RPMI7951 (cell line): ENCODE measurements around the gene PTPRT. TPM values are rescaled to one million over a fixed set of nuclear protein-coding genes. Genes with fewer than 3 reads are reported as not detected.

Source experiments
- DNase-seq: peaks from one replicate; pipeline ENCODE4 v3.0.0-alpha.2; 2012; ENCODE audit warnings: low read depth
- total RNA-seq: library from RNA; depleted of rRNA; stranded (reverse); fragments of >200 nt; shearing (Covaris generic); gene quantifications from 2 replicates; pipeline ENCODE4 v1.2.3, GENCODE V29; 2014

PTPRT gene
- total RNA-seq, 1 experiment from 2014 or later: not detected

DNA sequence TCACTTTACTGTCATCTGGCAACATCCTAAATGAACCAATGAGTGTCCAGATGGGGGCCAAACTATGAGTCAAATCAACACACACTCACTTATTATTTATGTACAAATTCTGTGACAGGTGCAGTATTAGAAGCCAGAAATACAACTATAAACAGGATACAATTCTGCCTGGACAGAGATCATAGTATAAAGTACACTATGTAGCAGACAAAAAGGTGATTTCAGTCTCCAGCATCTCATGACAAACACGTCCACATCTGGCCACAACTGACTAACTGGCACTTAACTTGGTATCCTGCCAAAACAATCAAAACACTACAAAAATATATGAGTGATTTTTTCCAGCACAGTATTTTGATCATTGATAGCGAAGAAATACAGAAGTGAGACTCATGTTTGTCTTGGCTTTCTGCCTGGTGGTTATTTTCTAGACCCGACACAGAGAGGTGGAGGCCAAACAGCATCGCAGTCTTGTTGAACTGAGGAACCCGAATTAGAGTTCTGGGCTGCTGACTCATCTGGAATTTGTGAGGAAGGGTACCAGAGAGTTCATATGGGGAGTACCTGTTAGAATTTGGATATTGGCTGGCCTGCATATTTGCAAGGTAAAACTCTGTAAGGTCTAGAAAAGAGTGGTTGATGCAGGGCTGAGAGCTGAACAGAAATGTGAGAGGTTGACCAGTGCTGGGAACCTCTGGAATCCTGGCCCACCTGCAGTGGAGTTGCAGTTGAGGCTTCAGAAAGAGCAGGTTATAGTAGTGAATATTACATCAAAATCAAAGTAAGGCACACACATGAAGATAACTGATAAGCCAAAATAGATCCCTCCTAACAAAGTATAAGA, 475.2 kb downstream of the PTPRT start:
- no peak for DNase-seq

DNA sequence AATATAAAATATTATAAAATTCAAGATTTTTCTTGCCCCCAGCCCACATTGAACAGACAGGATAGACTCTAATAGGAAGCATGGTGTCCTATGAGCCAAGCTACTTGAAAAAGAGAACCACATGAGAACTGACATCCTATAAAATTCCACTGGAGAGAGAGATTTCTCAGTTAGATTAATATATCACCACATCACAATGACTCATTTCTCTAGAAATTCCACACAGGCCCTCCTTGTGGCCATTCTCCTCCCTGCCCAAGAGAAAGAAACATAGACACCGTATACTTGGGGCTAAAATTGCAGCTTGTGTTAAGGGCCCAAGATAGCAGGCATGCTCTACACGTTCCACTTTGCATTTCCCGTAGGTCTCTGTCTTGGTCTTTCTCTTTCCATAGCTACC, 481.4 kb downstream of the PTPRT start:
- no peak for DNase-seq

DNA sequence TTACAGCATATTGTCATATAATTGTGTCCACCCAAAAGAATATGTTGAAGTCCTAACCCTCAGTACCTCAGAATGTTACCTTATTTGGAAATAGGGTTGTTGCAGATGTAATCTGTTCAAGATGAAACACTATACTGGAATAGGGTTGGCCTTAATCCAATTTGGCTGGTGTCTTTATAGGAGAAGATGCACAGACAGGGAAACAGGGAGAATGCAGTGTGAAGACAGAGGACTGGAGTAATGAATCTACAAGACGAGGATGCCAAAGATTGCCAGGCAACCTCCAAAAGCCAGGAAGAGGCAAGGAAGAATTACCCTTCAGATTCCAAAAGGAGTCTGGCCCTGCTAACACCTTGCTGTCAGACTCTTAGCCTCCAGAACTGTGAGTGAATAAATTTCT, 482.9 kb downstream of the PTPRT start:
- no peak for DNase-seq

DNA sequence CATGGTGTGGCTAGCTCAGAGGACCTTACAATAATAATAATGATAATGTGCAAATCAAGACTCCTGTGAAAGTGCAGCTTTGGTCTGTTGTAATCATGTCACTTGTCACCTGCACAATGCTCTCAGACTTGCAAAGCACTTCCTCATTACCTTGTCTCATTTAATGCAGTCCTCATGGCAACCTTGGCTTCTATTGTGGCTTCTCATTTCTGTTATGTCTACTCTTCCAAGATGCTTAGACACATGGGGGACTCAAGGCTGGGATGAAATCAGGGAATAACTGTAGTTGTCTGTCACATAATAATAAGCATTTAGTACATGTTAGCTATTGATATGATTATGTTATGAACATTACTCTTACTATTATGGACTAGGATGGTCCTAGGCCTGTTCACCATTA, 484.2 kb downstream of the PTPRT start:
- DNase-seq: no peak

DNA sequence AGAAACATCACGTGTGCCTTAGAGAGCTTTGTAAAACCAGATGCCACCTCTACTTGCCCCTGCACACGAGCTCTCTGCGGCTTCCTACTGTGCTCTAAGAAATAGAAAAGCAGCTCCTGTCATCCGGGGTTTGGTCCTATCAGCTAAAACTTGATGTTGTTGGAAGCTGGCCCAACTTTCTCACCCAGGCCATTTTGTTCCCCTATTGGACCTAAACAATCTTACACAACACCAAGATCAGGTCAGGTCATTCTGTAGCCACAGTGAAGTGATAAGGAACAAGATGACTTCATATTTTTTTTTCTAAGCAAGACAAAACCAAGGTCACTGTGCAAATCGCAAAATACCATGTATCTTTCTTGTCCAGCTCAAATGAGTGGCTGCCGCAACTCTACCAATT, 486.0 kb downstream of the PTPRT start:
- DNase-seq: no peak

DNA sequence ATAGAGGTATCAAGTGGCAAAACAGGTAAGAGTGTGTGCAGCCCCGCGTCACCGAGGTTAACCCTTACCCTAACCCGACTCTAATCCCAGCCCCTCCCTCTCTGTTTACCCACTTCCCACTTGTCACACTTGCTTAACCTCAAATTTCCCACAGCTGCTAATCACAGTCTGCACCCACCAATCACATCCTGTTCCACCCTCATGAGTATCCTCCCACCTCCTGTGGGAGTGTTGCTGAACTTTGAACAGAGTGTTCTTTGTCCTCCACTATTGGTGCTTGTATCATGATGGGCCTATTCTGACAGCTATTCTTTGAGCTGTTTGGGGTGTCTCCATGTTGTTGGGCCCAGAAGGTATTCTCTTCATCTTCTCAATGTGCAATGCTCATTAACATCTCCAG, 487.8 kb downstream of the PTPRT start:
- no peak for DNase-seq

DNA sequence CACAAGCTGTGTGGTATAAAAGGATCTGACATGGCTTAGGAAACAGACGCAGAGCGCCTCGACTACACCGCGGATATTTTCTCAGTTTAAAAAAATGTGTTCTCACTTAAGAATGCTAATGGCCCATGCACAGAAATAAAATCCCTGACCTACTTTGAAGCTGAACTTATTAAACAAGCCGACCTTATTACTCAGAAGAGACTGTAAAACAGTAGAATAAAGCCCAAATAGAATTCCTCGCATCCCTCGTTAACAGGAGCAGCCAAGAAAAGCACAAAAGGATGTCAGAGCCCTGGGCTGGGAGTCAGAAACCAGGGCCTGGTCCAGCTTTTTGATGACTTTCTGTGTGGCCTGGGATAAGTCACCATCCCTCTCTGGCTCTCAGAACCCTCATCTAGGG, 489.3 kb downstream of the PTPRT start:
- DNase-seq: no peak

DNA sequence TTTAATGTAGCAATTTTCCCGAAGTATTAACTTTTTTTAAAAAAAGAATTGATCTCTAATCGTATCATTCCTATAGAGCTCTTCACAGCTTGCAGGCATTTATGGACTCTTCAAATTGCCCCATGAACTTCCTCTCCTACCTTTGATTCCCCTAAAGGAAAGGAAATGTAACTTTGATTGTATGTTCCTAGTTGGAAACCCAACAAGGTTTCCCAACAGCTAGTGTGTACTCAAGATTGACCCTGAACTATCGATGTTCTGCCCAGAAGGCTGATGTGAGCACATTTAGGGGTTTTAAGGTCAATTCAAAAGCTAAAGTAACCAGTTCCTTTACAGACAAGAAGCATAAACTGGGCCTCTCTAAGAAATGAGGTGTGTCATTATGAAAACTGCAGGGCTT, 491.7 kb downstream of the PTPRT start:
- no peak for DNase-seq

DNA sequence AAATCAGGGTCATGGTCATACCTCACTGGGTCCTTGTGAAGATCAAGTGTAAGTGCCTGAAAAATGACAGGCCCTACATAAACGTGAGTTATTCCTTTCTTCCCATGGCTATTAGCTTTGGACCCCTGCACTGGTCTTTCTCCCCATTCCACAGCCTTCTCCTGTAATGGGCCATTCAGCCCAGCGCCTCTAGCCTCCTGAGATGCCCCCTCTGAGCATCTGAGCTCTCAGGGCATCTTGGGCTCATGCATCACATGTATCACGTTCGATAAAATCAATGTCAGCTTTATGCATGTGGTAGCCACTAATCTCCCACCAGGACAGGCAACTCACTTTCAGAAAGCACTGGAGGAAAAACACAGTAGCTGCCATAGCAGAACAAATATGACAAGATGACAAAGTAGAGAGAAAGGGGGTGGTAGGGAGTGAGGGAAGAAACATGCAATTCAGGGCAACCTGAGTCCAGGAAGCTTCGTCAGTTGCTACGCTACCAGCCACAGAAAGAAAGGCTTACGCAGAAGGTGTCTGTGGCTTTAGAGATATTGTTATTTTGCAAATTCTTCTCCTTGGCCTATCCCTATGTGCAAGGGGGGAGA, 498.8 kb downstream of the PTPRT start:
- no peak for DNase-seq

DNA sequence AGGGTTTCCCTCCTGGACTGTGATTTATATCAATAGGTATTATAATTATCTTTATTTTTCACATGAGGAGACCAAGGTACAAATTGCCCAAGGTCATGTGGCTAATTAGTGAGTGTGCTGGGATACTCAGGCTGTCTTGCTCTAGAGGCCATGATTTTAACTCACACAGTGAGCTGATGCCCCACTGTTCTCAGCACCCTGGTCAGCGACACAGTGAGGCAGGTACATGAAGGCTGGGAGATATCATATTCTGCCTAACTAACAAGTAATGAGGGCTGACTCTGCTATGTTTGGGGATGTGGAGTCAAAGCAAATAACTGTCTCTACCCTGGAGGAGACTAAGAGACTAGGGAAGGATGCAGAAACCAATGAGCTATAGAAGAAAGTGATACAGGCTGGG, 501.1 kb downstream of the PTPRT start:
- DNase-seq: no peak

DNA sequence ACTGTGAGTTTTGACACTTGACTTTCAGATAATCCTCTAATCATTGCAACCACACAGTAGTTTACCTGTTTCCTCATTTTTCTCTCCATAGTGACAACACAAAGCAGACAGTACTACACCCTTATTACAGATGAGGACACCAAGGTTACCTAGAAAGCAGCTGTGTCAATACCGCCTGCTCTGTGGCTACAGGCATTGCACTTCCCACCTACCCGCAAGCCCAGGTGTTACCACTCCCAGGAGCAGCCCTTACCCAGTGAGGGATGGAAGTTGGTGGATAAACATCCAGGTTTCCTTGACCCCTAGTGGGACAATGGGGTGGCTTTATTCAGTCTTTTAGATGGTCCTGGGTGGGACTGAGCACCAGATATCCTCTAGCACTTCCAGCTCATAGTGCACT, 503.6 kb downstream of the PTPRT start:
- no peak for DNase-seq

DNA sequence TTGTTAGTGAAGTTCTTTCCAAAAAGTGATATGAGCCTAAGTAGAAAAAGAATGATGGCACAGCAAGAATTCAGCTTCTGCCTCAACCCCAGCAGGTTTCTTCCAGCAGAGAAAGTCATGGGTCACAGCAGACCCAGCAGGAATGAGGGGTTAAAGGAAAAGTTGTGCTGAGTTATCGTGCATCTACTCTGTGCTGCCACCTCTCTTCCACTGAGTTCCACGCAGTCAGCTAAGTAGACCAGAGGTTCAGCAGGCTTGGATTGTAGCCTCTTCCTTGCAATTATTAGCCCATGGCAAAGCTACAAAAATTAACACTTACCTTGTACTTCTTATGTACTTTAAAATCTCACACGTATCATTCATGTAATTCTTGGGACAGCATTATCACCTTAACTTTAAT, 510.8 kb downstream of the PTPRT start:
- DNase-seq: no peak

DNA sequence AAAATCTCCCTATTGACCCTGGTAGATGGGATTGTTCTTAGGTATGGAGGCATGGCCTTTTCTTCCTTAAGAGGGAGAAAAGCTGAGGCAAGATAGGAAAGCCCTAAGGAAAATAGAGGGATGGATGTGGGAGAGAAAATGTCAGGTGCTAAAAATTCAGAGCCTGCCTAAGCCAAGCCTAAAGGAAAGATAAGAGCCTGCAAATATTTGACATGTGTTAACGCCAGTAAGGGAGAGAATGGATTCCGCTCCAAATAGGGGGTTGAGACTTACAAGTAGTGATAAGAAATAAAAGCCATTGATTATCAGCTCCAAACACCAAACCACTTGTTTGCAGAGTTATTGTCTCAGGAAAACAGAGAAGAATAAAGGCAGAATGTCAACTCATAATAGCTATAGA, 533.6 kb downstream of the PTPRT start:
- DNase-seq: no peak

DNA sequence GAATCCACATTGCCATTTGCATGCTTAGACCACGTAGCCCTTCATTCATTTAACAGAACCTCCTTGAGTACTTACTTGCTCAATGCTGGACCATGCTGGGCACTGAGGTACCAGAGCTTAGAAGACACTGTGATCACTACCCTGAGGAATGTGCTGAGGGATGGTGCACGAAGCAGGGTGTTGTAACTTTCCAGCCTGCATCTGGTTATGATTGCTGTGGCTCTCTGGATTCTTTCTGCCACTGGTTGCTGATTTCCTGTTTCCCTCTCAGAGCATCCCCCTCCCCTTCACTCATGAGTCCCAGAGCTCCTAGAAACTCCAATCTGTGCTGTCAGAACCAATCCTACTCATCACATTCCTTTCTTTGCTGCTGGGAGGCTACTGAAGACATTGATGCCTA, 537.4 kb downstream of the PTPRT start:
- DNase-seq: no peak

DNA sequence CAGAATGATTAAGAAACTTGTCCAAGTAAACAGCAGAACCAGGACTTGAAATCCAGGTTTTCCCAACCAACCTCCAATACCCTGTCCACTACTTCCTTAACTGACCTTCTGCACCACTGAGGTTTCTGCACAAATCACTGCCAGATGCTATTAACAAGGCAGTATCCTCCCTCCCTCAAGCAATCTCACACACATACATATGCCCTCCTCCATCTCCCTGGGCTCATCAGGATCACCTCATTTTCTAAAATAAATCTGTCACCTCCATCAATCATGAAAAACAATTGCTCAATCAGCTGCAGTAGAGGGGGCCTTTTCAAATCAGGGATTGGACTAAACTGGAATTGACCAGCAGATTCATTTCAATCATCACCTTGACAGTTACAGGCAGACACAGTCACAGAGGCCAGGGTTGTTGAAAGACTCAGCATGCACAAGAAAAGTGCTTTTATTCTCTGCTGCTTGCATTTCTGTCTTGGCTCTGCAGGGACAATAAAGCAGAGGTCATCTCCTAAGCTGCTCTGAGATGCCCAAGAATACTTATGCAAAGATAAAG, 539.4 kb downstream of the PTPRT start:
- no peak for DNase-seq

DNA sequence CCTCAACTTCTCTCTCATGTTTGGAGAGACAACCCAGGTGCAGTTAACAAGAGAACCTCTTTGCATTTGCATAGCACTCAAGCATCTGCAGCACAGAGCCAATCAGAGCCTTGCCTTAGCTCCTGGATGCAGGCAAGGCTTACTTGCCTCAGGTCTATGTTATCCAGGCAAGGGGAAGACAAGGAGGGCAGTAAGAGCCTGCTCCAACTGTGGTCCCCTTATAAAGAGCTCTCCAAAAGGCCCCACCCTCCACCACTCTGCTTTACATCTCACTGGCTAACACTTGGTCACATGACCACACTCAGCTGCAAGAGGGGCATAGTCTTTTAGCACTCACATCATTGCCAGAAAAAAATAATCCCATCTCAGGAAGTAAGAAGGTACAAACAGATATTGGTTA, 540.0 kb downstream of the PTPRT start:
- DNase-seq: no peak

DNA sequence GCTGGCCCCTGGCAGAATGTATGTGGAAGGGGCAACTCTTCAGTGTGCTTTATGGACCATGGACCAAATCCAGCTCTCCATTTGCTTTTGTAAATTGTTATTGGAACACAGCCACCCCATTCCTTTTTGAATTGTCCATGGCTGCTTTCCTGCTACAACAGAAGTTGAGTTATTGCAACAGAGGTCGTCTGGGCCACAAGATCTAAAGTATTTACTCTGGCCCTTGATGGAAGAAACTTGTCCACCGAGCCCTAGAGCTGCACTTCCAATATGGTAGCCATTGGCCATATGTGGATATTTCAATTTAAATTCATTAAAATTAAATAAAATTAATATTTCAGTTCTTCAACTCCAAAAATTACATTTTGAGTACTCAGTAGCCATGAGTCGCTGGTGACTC, 543.5 kb downstream of the PTPRT start:
- DNase-seq: no peak

DNA sequence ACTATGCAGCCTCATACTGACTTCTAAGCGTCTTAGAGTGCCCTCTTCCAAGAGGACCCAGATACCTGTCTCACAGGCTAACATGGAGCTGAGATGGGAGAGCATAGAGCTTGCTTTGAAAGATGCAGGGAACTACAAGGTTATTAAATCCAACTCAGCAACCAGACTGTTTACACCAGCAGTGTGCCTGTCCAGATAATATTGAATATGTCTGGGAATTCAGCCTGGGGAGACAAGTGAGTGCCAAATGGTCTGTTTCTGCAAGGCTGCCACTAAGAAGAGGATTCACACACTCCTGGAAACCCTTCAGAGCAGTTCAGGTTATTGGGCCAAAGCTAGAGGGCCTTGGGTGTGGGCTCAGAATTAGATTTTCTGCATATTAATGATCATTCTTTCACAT, 547.8 kb downstream of the PTPRT start:
- DNase-seq: no peak

DNA sequence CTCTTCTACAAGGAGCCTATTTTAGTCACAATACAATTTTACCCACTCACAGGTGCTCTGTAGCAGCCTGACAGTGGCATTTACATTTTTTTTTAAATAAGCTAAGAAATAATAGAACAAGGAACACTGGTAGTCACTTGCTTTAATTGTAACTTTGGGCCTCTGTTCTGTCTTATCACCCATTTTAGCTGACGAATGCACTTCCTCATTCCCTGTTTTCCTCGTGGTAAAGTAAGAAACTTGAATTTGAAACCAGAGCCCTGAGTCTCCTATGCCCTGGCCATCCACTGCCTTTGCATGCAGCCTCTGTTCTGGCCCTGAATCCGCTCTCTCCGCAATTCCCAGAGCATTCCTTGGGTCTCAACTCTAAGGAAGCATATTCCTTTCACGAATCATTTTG, 550.6 kb downstream of the PTPRT start:
- no peak for DNase-seq

DNA sequence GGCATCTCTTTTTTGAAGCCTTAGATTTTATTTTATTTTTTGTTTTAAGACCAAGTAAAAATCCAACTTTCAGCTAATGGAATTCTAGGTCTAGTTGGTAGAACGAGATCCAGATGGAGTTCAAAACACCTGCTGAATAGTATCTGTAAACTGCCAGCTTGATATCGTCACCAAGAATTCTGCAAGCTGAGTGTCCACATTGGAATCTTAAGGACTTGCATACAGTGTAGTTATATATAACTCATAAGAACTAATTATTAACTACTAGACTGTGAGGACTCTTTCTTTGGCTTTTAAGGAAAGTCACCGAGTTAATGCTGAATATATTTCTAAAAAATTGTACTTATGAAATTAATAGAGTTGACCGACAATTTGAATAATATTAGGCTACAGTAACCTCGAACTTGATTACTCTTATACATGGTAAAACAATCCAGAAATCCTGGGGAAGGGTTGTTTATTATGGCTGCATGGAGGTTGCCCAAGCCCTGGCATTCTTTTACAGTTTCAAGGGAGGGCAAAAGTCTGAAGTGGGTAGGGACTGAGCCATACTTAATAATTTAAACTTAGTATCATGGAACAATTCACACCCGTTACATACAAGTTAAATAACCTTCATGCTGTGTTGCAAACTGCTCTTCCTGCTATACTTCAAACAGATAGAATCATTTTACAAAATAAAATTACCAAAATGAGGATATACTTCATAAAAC, 553.9 kb downstream of the PTPRT start:
- no peak for DNase-seq

DNA sequence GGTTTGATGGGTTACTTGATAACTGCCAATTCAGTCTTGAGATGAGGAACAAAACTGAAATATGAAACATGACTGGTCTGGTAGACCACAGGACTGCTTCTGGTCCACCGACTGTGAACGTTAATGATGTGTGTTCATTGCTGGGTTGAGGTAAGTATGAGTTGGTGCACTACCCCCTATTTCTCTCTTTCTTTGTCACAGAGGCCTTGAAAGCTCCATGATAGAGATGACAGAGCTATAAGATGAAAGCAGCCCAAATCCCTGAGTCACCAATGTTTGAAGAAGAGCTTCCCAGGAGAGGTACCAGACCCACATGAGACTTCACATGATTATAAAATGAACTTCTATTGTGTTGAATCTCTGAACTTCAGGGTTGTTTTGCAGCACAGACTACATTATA, 555.5 kb downstream of the PTPRT start:
- no peak for DNase-seq

DNA sequence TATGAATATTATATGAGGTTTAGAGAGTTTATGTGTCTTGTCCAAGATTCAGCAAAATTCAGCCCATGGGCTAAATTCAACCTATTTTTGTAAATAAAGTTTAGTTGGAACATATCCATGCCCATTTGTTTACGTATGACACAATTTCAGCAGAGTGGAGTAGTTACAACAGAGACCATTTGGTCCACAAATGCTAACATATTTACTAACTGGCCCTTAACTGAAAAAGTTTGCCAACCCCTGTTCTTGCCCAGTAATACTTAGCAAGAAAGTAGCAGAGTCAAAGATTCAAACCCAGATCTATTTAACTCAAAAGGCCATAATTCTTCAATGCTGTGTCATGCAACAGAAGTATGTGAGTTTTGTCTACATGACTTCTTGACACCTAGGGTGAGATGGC, 561.0 kb downstream of the PTPRT start:
- no peak for DNase-seq

DNA sequence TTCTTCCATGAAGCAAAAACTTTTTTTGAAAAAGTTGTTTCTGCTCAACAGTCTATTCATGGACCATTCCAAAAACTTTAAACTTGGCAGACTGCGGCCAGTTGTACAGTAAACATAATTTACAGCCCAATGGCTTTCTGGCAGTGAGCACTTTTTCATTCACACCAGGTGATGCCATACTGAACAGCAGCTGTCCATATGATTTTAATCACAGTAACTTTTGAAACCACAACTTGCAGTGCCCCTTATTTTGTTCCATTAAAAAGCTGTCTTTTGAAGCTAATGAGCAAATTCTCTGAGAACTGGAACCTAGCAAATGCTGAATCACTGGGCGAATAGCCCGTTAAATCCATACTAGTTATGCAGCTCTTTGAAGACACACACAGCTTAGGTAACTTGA, 576.6 kb downstream of the PTPRT start:
- no peak for DNase-seq
